ENCODE measurements around the gene NFAT5.

- TF ChIP-seq CTCF (conservative IDR thresholded peaks at IDR 0.05; ENCODE audit: low read length) (no peak), EZH2phosphoT487 (IDR thresholded peaks at IDR 0.05; ENCODE audit: borderline replicate concordance, low read depth, low read length) (no peak)
Observed at GRCh38 chr16:69644790-69645189, 79.0 kb downstream of the NFAT5 start.
